Stimulated activated CD8-positive, alpha-beta memory T cell treated with anti-CD3 and anti-CD28 coated beads, Interleukin-2, amount 100 ng/mL, for 1 hour (primary cell): Measurements from ENCODE around the gene ALDH3B2.
"Not testable (repeated sequence)": the region's sequence is repeated elsewhere in the genome, so short reads cannot be mapped to it uniquely, and the experiment has no call there.

ENCODE experiments used
- DNase-seq, 2 donors: peaks; one replicate each; pipeline ENCODE4 v3.0.0-alpha.2; 2020; ENCODE audit warnings: low read depth in 2 of 2

The ALDH3B2 gene

DNA sequence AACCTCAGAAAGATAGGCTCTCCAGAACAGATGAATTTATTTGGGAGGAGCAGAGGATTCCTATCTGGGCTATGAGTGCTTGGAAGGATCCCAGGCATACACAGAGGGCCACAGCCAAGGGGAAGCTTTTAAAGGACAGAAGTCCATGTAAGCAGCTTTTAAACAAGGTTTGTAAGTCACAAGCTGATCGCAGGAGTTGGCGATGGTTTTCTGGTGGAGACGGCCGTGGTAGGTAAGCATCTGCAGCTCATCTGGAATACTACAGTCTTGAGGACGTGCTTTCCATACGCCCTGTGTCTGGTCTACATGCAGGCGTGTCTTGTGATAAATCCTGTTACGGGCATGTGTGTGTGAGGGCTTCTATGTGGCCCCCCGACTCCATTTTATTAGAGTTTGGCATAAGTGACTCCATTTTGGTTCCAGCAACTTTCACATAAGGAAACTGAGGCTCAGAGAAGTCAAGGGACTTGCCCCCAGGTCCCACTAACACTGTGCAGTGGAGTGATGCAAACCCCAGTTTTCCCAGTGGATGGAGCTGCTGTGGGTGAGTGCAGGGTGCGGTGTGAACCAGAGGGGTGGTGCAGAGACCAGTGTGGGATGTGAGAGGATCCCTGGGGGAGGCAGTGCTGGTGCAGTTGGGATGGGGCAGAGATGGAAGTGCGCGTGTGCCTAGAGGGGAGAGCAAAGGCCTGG lies 12.1 kb downstream of the ALDH3B2 start:
- no peak for DNase-seq

DNA sequence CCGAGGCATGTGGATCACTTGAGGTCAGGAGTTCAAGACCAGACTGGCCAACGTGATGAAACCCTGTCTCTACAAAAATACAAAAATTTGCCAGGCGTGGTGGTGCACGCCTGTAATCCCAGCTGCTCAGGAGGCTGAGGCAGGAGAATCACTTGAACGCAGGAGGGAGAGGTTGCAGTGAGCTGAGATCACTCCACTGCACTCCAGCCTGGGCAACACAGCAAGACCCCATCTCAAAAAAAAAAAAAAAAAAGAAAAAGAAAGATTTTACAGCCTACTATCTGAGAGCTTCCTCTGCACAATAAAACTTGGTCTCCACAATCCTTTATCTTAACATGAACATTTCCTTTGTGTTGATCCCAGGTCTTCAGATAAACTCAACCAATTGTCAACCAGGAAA lies 13.7 kb downstream of the ALDH3B2 start:
- DNase-seq, result not testable (repeated sequence)

DNA sequence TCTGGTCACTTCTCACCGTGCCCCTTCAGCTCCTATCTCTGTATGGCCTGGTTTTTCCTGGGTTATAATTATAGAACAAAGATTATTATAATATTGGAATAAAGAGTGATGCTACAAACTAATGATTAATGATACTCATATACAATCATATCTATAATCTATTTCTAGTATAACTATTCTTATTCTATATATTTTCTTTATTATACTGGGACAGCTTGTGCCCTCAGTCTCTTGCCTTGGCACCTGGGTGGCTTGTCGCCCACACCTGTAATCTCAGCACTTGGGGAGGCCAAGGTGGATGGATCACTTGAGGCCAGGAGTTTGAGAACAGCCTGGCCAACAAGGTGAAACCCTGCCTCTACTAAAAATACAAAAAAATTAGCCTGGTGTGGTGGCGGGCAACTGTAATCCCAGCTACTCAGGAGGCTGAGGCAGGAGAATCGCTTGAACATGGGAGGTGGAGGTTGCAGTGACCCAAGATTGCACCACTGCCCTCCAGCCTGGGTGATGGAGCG lies 14.7 kb downstream of the ALDH3B2 start:
- not testable (repeated sequence) for DNase-seq

- no peak for DNase-seq
Measured at GRCh38 chr11:67657300-67657699, 17.1 kb downstream of the ALDH3B2 start.

DNA sequence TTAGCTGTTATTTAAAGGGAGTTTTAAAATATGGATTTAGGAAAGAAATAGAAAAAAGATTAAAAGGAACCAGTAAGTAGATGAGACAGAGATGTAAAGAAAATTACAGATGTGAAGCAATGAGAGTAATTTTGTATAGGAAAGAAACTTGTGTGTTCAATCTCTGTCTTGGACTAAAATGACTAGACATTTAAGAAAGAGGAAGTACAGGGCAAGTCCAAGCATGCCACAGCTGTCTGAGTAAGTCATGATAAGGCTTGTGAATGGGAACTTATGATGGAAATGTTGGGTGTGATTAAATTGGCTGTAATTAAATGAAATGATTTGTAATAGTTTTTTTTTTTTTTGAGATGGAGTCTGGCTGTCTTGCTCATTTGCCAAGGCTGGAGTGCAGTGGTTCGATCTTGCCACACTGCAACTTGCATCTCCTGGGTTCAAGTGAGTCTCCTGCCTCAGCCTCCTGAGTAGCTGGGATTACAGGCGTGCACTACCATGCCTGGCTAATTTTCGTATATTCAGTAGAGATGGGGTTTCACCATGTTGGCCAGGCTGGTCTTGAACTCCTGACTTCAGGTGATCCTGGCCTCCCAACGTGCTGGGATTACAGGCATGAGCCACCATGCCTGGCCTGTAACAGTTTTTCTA lies 18.0 kb downstream of the ALDH3B2 start:
- DNase-seq, result no peak

GRCh38 chr11:67654225-67654624 lies 20.2 kb downstream of the ALDH3B2 start:
- DNase-seq, result no peak

DNA sequence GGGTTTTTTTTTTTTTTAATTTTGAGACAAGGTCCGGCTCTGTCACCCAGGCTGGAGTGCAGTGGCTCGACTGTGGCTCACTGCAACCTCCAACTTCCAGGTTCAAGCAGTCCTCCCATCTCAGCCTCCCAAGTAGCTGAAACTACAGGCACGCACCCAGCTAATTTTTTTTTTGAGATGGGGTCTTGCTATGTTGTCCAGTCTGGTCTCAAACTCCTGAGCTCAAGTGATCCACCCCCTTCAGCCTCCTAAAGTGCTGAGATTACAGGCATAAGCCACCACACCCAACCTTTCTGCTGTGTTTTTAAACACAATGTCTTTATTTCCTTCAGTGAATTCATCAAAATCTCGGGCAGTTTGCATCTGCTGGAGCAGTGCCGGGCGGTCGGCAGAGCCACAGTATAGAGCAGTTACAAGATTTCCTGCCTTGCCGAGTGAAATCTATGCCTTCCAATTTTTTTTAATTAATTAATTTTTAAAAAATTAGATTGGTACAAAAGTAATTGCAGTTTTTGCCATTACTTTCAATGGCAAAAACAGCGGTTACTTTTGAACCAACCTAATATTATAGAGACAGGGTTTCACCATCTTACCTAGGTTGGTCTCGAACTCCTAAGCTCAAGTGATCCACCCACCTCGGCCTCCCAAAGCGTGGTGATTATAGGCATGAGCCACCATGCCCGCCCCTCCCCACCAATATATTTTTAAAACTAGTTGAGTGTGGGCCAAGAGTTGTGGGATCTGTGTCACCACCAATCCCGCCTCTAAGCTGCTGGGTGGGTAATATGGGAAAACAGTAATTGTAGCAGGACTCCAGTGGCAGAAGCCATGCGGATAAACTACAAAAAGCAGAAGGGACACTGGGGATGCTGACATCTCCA lies 21.2 kb downstream of the ALDH3B2 start:
- no peak for DNase-seq

DNA sequence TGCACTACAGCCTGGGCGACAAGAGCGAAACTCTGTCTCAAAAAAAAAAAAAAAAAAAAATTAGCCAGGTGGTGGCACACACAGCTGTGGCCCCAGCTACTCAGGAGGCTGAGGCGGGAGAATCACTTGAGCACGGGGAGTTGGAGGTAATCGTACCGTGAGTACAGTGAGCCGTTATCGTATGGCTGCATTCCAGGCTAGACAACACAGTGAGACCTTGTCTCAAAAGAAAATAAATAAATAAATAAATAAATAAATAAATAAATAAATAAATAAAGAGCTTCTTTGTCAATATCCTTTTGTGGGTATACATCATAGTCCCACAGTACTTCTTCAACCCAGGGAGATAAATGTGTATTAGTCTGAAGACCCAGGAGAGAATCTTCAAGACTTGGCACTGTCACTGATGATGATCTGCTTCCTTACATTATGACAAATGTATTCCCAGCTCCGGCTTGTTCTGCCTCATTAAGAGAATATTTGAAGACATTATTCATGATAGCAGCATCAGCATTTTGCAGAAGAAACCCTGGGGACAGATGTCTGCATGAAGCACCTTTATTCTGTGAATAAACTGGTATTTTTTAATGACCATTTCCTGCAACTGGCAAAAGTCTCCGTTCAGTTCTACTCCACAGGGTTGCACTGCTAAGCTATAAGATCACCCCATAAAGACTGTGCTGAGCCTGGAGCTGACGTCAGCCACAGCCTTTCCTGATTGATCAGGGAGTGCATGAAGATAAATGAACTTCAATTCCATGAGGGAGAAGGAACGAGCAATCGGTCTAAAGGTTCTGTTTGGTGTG lies 22.2 kb downstream of the ALDH3B2 start:
- no peak for DNase-seq

DNA sequence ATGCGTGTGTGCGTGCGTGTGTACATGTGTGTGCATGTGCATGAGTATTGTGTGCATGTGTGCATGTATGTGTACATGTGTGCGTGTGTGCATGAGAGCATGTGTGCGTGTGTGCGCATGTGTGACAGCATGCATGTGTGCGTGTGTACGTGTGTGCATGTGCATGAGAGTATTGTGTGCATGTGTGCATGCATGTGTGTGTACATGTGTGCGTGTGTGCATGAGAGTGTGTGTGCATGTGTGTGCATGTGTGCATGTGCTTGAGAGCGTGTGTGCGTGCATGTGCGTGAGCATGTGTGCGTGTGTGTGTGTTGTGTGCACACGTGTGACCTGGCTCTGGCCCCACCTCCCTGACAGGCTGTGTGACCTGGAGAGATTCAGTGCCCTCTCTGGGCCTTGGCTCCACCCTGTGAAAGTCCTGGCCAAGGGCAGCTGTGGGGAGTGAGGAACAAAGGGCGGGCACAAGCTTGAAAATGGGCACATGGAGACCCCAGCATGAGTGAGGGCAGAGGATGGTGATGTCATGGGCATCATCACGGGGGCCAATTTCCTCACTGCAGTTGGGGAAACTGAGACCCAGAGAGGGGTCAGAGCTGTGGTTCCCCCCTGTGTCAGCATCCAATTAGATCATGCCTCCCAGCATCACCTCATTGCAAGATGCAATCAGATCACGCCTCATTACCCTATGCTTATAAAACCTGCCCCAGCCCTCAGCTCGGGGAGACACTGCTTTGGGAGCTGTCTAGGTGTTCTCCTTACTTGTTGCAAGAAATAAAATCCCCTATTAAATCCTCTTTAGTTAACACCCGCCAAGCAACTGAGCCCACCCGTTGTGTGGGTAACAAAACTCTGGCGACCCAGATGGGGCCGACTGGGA lies 24.6 kb downstream of the ALDH3B2 start:
- no peak for DNase-seq

- DNase-seq, result no peak
Measured at GRCh38 chr11:67648796-67649613, 25.4 kb downstream of the ALDH3B2 start.

DNA sequence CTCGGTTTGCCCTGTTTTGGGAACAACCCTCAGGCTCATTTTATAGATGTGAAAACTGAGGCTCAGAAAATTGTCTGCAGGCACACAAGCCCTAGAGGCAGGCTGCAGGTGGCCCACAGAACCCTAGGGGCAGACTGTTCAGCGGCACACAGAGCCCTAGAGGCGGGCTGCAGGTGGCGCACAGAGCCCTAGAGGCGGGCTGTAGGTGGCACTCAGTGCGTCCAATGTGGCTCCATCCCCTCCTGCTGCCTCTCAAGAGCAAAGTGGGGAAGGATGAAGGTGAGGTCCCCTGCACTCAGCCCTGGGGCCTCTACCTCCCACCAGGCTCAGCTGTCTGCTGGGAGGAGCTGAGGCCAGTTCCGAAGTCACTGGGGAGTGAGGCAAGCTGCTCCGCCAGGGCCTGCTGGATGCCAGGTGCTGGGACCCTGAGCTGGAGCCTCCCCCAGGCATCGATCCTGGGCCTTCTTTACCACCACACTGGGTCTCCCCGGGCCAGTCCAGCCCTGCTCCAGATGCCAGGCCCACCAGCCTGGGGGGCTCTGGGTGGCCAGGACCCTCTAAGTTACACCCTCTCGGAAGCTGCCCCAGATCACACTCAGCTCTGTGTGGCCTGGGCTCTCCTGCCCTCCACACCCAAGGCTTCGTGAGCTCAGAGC lies 26.2 kb downstream of the ALDH3B2 start:
- no peak for DNase-seq

DNA sequence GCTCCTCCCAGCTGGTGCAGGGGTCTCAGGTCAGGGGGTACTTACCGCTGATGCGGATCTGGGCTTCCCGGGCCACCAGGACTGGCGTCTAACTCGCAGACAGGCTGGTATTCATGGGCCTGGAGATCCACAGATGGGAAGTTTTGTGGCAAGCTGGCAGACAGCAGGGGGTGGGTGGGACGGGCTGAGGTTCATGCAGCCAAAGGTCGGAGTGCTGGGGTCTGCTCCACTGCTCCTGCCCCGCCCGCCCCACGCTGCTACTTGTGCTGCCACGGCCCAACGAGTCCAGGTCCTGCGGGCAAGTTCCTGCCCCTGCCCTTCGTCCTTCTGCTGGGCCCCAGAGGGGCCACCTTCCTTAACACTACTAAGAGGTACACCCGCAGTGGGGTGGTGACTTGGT lies 27.0 kb downstream of the ALDH3B2 start:
- DNase-seq, result no peak

- no peak for DNase-seq
Measured at GRCh38 chr11:67646535-67647336, 27.7 kb downstream of the ALDH3B2 start.

- no peak for DNase-seq
Measured at GRCh38 chr11:67645521-67646461, 28.6 kb downstream of the ALDH3B2 start.

DNA sequence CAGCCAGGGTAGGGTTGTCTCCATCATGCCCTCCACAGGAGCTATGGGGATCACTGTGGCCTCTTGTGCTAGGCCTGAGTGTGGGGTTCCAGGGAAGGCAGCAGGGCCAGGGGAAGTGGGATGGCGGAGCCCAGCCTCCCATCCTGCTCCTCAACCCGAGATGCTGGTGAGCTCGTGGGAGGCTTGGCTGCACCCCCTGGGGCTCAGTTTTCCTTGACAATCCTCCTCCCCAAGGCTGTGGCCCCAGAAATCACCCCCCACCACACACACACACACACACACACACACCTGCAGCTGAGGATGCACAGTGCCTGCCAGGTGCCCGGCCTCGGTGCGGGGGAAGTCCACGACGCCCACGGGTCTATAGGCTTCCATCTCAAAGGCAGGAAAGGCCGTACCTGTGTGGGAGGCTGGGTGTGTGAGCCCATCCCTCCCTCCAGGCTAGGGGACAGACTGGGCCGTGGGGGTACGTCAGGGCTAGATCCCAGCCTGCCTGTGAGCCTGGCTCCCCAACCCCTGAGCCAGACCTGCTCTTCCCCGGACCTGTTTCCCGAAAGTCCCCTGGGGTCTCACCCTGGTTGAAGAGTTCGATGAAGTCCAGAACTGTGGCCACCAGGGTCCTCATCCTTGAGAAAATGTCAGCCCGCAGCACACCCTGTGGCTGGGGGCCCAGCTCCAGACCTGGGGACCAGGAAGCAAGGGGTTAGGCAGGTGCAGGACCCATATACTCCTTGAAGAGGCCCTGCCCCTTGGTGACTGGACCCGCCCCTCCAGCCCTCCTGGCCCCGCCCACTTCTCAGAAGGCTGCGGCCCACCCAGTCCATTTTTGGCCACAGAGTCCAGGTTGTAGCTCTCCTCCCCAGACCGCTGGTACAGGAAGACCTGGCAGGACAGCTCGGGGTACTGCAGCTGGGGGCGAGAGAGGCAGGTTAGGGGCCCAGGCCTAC lies 29.7 kb downstream of the ALDH3B2 start:
- no peak for DNase-seq

GRCh38 chr11:67644042-67644441 lies 30.4 kb downstream of the ALDH3B2 start:
- no peak for DNase-seq
